ENCODE data around the gene PAK4.

Gene PAK4

DNA sequence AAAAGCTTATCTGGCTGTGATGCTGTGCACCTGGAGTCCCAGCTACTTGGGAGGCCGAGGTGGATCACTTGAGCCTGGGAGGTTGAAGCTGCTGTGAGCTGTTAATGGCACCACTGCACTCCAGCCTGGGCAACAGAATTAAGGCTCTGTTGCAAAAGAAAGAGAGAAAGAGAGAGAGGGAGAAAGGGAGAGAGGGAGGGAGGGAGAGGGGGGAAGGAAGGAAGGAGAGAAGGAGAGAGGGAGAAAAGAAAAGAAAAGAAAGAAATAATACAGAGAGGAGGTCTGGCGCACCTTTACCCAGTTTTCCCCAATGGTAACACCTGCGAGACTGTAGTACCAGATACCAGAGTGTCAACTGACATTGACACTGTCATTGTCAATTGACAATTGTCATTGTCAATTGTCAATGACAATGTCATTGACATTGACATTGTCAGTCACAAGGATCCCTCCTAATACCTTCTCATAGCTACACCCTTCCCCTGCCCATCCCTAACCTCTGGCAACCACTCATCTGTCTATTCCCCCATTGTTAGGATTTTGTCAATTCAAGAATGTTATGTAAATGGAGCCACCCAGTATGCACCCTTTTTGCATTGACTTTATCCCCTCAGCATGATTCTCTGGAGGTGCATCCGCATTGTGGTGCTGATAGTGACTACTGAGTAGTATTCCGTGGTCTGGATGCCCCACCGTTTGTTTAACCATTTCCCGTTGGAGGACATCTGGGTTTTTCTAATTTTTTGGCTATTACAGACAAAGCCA is 21.3 kb downstream of the PAK4 start:
- no peak for DNase-seq (ENCODE audit: low spot score)

DNA sequence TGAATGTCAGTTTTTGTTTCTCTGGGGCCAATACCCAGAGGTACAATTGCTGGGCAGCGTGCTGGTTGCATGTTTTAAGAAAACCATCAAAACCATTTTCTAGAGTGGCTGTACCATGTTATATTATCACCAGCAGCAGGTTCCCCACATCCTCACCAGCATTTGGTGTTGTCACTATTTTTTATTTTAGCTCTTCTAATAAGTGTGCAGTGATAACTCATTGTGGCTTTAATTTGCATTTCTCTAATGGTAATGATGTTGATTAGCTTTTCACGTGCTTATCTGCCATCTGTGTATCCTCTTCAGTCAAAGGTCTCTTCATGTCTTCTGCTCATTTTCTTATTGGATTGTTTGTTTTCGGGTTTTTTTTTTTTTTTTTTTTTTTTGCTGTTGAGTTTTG is 21.9 kb downstream of the PAK4 start:
- DNase-seq (ENCODE audit: low spot score), result no peak

DNA sequence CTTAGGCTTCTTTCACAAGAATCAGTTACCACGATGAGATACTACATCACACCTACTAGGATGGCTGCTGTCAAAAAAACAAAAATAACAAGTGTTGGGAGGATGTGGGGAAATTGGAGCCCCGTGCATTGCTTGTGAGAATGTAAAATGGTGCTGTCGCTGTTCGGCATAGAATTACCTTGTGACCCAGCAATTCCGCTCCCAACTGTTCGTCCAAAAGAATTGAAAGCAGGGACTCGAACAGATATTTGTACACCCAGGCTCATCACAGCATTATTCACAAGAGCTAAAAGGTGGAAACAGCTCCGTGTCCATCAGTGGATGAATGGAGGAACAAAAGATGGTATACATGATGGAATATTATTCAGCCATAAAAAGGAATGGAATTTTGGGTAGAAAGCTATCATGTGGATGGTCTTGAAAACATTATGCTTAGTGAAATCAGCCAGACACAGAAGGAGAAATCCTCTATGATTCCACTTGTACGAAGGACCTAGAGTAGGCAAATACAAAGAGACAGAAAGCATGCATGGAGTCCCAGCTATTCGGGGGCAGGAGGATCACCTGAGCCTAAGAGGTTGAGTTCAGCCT is 23.4 kb downstream of the PAK4 start:
- no peak for DNase-seq (ENCODE audit: low spot score)

DNA sequence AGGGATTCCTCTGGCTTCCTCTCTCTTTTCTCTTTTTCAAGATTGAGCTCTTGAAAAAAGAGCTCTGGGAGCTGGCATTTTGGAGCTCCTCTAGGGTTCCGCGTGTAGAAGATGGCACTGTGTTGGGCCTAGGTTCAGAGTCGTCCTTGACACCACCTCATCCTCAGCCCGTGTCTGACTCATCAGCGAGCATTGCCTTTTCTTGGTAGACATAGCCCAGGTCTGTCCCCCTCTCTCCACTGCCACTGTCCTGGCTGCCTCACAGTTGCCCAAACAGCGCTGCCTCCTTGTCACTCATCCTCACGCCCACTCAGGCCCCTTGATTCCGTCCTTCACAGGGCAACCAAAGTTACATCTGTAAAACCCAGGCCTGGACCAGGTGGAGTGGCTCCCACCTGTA is 24.6 kb downstream of the PAK4 start:
- DNase-seq (ENCODE audit: low spot score), result no peak

DNA sequence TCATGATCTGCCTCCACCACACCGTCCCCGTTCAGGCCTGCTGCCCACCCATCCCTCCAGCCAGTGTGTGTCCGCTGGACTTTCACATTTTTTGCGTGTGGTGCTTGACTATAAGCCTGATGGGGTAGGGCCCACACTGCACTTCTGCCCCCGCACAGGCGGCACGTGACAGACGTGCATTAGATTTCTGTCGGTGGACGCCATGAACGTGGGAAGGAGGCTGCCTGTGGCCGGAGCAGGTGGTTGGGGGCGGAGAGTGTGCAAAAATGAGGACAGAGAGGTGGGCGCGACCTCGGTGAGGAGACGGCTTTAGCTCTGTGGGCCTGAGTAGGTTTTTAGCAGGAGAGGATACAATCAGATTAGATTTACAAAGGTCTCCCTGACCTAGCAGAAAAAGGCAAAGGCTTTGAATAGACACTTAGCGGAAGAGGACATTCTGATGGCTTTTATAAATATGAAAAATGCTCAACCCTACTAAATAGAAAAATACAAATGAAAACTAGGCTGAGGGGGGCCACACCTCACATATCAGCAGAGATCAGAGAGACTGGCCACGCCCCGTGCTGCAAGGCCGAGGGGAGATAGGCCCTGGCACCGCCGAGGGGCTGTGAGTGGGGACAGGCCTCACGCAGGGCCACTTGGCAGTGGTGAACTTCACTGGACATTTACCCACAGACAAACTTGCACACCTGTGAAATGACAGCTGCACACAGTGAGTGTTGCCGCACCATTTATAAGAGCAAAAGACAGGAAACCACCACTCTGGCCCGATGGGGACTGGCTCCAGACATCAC is 25.4 kb downstream of the PAK4 start:
- no peak for DNase-seq (ENCODE audit: low spot score)

DNA sequence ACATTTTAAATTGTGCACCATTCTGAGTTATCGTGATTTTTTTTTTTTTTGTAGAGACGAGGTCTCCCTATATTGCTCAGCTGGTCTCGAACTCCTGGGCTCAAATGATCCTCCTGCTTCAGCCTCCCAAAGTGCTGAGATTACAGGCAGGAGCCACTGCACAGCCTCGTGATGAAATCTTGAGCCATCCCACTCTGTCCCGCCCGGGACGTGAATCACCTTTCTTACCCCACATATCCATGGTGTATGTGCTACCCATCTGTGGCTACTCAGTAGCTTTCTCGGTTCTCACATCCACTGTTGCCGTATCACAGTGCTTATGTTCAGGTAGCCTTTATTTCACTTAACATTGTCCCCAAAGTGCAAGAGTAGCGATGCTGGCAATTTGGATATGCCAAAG is 26.5 kb downstream of the PAK4 start:
- DNase-seq (ENCODE audit: low spot score), result no peak

DNA sequence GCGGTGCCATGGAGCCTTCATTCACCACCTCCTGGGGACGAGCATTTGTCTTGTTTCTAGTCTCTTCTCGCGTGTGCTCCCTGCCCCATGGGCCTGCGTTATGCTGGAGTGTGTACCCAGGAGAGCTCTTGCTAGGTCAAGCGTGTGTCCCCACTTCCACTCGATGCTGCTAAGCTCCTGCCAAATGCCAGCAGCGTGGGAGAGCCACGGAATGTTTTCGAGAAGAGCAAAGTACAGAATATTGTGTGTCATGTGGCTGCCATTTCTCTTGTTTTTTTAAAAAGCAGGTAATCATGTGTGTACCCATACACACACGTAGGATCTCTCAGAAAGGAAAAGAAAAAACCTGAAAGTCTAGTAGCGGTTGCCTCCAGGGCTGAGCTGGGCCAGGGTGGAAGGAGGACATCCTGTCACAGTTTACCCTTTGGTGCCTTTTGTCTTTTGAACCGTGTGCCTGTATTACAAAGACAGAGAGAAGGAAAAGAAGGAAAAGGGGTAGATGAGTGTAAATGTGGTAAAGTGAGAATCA is 28.6 kb downstream of the PAK4 start:
- no peak for DNase-seq (ENCODE audit: low spot score)

DNA sequence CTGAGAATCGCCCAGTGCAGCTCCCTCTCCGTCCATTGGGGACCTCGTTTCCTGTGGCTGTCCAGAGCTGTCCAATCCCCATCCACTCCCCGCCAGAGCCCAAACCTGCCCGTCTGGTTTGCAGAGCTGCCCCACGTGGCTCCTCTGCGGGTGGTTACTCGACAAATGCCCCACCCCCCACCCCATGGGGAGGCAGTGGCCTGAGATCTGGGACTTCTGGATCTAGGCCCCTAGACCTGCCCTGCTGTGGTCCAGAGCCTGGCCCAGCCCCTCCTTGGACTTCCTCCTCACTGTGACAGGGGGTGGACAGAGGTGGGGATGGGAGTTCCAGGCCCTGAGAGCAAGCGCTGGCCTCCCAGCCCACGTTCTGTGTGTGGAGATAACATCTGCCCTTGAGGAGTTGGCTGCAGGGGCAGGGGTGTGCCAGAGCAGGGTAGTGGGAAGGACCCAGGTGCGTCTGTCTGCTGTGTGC is 29.1 kb downstream of the PAK4 start:
- DNase-seq (ENCODE audit: low spot score), result no peak

DNA sequence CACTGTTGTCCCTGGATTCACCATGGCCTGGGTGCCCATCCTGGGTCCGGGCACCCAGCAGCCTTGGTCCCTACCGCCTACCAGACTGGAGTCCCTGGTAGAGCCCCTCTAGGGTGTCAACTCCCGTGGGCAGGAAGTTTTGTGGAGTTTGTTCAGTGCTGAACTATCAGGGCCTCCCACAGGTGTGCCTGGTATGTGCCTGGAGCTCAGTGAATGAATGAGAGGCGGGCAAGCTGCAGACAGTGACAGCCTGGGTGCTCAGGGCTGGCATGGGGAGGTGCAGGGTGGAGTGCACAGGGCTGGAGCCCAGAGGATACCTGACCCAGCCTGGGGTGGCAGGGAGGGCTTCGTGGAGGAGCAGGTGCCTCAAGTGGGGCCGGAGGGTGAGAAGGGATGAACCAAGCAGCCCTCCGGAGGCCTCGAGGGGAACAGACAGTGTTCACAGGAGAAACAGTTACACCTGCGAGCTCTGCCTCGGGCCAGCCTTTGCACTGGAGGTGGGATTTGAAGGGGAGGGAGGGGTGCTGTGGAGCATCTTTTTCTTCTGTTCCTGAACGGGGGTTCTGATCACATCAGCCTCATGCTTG is 29.6 kb downstream of the PAK4 start:
- DNase-seq (ENCODE audit: low spot score), result no peak

DNA sequence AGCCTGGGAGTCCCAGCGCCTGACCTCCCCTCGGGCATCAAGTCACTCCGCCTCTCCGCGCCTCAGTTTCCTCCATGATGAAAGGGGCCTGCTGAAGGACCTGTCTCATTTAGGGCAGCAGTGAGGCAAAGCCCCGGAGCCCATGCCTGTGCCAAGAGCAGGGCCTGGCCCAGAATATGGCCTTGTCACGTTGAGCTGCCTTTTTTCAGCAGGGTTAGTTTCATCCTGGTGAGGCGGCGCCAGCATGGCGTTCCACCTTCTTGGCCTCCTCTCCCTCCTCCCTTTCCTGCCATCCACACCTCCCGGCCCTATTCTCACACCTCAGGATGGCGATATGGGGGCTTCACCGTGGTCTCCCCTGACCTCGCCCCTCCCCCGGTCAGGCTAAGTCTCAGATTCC is 30.2 kb downstream of the PAK4 start:
- no peak for DNase-seq (ENCODE audit: low spot score)

DNA sequence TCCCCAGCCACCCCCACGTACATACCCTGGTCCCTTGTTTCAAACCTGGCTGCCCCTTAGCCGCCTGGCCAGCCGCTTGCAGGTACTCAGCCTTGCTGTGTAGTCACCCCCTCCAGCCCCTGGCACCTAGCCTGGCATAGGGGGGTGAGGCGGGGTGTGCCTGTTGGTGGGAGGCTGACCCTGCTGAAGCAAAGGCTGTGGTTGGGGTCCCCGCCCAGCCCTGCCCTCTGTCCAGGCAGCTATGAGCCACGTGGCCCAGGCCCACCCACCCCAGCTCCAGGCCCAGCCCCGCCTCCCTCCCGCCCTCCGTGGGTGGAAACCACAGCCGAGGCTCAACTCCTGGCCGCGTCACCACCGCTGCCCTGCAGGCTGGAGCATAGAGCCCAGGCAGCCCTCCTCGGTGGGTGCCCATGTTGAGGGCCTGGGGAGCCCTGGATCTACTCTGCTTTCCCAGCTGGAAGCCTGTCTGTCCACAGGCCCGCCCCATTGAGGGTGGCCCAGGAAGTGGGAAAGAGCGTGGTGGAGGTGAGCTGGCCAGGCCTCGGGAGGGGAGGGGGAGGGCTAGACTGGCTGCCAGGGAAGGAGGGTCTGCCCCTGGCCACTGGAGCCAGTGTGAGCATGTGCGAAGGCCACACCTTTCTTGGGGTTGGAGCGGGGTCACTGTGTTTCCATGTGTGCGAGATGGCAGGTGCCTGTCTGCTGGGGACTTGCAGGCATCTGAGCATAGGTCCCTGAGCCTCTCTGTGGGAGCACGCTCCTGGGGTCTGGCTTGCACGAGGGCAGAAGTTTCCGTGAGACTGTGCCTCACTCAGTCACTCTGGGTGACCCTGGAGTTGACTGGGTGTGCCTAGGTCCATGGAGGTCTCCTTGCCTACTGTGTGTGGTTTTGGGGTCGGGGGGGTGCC is 31.0 kb downstream of the PAK4 start:
- no peak for DNase-seq (ENCODE audit: low spot score)

DNA sequence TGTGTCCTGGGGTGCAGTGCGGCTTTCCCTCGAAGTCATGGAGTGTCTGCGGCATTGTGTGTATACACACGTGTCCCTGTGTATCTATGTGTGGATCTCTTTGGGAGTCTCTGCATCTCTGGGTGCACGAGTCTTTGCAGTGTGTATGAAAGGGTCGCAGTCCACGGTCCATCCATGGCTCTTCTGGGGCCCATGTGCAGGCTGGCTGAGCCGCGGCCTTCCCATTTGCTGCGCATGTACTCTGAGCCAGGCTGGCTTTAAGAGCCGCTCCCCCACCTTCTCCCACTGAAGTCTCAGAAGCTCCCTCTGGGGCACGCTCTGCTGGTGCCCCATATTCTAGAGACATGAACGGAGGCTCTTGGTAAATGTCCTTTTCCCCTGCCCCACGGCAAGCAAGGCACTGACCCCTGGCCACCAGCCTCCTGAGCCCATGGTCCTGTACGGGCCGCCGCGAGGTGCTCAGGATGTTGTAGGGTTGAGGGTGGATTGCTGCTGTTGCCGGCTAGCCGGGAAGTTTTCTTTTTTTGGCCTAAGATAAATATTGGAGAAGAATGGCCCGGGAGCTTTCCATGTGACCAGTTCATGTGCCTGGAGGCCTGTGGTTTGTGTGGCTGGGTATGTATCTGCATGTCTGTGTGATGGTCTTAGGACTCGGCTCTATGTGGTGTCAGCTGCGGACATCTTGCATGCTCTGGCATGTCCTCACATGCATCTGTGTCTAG is 31.9 kb downstream of the PAK4 start:
- DNase-seq (ENCODE audit: low spot score), result no peak

DNA sequence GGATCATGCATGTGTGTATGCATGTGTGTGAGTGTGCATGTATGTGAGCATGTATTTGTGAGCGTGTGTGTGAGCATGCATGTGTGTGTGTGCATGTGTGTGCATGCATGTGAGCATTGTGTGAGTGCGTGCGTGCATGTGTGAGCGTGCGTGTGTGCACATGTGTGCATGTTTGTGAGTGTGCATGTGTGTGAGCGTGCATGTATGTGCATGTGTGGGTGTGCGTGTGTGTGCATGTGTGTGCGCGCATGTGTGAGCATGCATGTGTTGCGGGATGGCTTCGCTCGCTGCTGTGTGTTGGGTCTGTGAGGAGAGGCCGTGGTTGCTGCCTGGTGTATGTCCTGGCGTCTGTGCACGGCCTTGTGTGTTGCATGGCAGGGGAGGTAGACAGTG is 32.4 kb downstream of the PAK4 start:
- DNase-seq (ENCODE audit: low spot score), result no peak

DNA sequence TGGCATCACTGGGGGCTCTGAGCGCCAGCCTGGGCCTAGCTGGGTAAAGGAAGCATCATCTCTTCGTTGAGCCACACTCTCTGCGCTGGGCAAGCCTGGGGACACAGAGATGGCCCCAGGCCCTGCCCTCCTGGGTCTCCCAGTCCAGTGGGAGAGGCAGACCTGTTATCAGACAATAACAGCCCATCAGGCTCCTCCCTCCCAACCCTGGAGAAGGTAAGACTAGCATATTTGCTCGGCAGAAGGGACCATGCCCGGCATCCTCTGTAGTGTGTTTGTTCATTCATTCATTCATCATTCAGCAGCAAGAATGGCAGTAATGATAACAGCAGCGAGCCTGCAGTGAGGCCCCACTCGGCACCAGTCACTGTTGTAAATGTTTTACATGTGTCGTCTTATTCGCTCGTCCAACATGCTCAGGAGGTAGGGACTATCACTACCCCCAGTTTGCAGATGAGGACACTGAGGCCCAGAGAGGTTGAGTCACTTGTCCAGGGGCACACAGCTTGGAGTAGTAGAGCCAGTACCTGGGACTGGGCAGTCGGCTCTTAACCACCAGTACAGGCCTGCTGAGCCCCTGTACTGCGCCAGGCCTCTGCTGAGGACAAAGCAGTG is 33.2 kb downstream of the PAK4 start:
- no peak for DNase-seq (ENCODE audit: low spot score)

DNA sequence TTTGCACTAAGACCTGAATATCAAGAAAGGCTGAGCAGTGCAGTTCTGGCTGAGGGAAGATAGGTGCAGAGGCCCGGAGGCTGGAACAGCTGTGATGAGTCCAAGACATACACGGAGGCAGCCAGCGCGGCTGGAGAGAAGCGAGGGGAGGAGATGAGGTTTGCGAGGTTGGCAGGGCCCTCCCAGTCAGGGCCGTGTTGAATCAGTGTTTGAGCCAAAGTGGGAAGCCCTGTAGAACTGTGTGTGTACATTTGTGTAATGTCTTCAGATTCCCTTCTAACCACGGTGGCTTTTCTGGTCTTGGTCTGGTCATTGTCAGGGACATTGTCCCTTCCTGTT is 34.9 kb downstream of the PAK4 start:
- DNase-seq (ENCODE audit: low spot score), result no peak

DNA sequence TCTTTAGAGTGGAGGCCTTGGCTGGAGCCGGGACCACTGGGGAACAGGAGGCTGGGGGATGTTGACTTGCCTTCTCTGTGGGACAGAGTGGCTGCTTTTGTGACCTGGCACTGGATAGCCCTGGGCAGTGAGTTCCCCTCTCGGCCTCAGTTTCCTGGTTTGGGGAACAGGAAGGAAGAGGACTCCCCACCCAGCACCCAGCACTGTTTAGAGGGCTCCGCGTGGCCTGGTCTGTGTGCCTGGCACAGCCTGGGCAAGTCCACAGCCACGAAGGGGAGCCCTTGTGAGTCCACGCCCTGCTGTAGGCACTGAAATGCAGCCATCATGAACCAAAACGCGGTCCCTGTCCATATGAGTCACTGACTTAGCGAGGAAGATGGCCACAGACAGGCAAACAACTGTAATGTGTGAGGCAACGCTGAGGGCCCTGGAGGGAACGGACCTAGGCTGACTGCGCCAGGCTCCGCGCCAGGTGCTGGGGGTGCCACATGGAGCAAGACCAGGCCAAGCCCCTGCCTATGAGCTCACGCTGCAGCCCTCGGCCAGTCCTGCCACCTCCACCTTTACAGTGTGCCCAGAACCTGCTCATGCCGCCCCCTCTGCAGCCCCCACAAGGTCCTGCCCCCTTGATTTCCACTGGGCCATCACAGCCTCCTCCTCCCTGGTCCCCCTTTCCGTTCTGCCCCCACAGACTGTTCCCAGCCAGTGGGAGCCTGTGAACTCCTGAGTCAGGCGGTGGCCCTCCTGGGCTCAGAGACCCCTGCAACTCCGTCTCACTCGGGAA is 35.5 kb downstream of the PAK4 start:
- no peak for DNase-seq (ENCODE audit: low spot score)

DNA sequence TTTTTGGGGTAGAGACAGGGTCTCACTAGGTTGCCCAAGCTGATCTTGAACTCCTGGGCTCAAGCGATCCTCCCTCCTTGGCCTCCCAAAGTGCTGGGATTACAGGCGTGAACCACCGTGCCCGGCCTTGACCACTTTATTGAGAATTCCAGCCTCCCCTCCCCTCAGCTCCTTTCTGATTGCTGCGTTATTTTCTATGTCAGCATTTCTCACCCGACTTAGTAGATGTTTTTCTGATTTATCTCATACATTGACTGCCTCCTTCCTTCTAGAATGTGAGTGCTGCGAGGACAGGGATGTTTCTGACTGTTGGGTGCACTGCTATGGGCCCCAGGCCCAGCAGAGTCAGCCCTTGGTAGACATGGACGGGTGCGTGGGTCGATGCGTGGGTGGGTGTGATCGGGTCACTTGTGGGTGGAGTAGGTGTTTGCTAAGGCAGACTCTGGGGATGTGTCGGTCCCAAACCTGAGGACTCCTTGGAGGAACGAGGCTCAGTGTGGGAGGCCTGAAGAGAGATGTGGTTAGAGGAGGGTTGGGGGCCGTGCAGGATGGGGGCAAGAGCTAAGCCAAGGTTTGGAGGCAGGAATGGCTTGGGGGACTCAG is 37.0 kb downstream of the PAK4 start:
- DNase-seq (ENCODE audit: low spot score), result no peak

DNA sequence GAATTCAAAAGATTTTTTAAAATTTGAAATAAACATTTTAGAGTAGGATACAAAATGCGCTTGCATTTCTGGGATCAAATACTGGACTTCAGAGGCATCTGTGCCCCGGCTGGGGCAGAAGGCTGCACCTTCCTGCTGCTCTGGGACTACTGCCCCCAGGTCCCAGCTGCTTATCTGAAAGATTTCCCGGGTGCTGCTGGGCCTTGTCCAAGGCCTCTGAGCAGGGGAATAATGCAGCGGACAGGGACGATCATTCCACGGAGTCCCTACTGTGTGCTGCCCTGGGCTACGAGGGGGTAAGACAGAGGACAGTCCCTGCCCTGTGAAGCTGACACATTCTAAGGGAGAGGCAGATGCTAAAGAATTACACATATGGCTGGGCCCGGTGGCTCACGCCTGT is 38.0 kb downstream of the PAK4 start:
- no peak for DNase-seq (ENCODE audit: low spot score)

DNA sequence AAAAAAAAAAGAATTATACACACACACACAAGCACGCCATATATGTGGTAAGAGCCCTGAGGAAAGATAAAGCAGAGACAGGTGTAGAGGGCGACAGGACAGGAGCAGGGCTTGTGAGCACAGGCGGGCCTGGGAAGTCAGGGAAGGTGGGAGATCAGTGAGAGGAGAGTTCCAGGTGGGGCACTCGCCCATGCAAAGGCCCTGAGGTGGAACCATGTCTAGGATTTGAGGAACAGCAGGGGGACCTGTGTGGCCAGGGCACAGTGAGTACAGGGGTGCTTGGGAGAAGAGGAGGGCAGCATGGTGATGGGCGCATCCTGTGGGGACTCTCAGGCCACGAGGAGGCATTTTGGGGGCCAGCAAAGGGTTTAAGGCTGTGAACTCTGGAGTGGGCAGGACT is 38.7 kb downstream of the PAK4 start:
- DNase-seq (ENCODE audit: low spot score), result no peak
